GM12891 (cell line): ENCODE data around the gene STAT2.
"Not testable (repeated sequence)": the region's sequence is repeated elsewhere in the genome, so short reads cannot be mapped to it uniquely, and the experiment has no call there.

ENCODE experiments used
- DNase-seq: peaks from one replicate; pipeline ENCODE4 v3.0.0; 2011; ENCODE audit warnings: low spot score; ENCODE audit not compliant: insufficient read length
- FAIRE-seq: peaks from 2 replicates; lab custom pipeline; 2011; peaks lifted over from hg19 to GRCh38; lab: Jason Lieb, UNC
- PAX5 ChIP-seq: IDR thresholded peaks from 2 replicates; pipeline ENCODE4 v1.6.1; 2011; ENCODE audit warnings: low read length, moderate library complexity, mild to moderate bottlenecking; ENCODE audit not compliant: insufficient read depth, severe bottlenecking
- POLR2A ChIP-seq: IDR thresholded peaks from 2 replicates; pipeline ENCODE4 v1.6.1; 2011; ENCODE audit warnings: low read depth, low read length, control low read depth
- POLR2AphosphoS5 ChIP-seq: IDR thresholded peaks from 2 replicates; pipeline ENCODE4 v1.6.1; 2011; ENCODE audit warnings: low read depth, low read length, control low read depth
- POU2F2 ChIP-seq: IDR thresholded peaks from 2 replicates; pipeline ENCODE4 v1.6.1; 2011; ENCODE audit warnings: low read depth, mild to moderate bottlenecking, control low read depth, low read length, moderate library complexity
- SPI1 ChIP-seq: IDR thresholded peaks from 2 replicates; pipeline ENCODE4 v1.6.1; 2011; ENCODE audit warnings: low read depth, low read length, control low read depth
- TAF1 ChIP-seq: IDR thresholded peaks from 2 replicates; pipeline ENCODE4 v1.6.1; 2011; ENCODE audit warnings: low read depth, low read length, control low read depth

STAT2 gene

DNA sequence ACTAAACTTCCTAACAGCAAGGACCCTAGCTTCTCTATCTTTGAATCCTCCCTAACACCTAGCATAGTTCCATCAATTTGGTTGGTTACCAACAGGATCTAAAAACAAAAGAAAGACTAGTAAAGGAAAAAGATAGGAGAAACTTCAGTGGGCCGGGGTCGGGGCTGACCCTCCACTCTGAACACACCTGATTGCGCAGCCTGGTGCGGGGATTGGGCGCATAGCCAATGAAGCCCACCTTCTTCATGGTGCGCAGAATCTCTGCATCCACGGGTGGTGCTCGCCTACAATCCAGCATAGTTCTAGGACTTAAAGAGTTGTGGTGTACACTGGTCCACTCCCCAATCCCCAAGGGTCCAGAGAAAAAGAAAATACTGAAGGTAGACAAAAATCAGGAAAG, 33.8 kb downstream of the STAT2 start:
- no peak for DNase-seq
- FAIRE-seq = no peak
- TF ChIP-seq PAX5 = no peak

DNA sequence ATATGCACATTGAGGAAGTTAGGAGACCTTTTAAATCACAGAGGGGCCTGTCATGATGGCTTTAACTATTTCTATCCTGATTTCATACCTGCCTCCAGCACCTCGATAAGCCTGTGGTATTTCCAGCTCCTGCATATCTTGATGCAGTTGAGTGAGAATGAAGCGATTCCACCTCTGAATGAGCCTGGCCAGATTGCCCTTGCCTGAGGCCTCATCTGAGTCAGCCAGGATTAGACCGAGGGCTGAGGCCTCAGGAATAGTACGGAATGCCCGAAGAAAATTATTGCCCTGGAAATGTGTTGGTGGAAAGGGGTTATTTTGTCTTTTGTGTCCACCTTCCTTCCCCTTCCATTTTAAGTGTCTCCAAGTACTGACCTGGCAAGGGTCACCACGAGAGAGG, 35.7 kb downstream of the STAT2 start:
- no peak for DNase-seq
- FAIRE-seq = no peak
- TF ChIP-seq POU2F2 (no peak), TAF1 (no peak), POLR2A (no peak), SPI1 (no peak), PAX5 (no peak), POLR2AphosphoS5 (no peak)

GRCh38 chr12:56321610-56322009, 38.3 kb downstream of the STAT2 start:
- DNase-seq = not testable (repeated sequence)

DNA sequence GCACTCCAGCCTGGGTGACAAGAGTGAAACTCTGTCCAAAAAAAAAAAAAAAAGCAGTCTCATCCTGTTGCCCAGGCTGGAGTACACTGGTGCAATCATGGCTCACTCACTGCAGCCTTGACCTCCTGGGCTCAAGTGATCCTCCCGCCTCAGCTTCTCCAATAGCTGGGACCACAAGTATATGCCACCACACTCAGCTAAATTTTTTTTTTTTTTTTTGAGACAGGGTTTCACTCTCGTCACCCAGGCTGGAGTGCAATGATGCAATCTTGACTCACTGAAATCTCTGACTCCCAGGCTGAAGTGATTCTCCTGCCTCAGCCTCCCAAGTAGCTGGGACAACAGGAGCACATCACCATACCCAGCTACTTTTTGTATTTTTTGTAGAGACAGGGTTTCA, 38.9 kb downstream of the STAT2 start:
- DNase-seq (no peak), FAIRE-seq (no peak)
- TF ChIP-seq PAX5 (no peak), TAF1 (no peak), POLR2AphosphoS5 (no peak), POU2F2 (no peak), POLR2A (no peak), SPI1 (no peak)

More at GRCh38 chr12:56321610-56322009, 38.3 kb downstream of the STAT2 start:
- not testable (repeated sequence) for FAIRE-seq

GRCh38 chr12:56317675-56318074, 42.2 kb downstream of the STAT2 start:
- FAIRE-seq (no peak), DNase-seq (no peak)
- TF ChIP-seq TAF1 = no peak
- no peak for TF ChIP-seq POLR2AphosphoS5
- no peak for TF ChIP-seq PAX5
- TF ChIP-seq SPI1 = no peak
- TF ChIP-seq POU2F2 = no peak
- no peak for TF ChIP-seq POLR2A

GRCh38 chr12:56315622-56316473, 44.1 kb downstream of the STAT2 start, which contains the start of gene CNPY2:
Gene CNPY2 (minus strand): TSS chr12:56315988. CDS start chr12:56315217, 771 bp downstream.
- FAIRE-seq (peak; percentile 97), DNase-seq (peak; percentile 94)
- TF ChIP-seq TAF1 (peak; percentile 79), POLR2AphosphoS5 (peak; percentile 88), POU2F2 (0 out of 2 replicates have a peak, but pooled peaks have one; percentile 41), SPI1 (no peak), POLR2A (peak; percentile 87), PAX5 (no peak)

- no peak for TF ChIP-seq POLR2A
- no peak for TF ChIP-seq PAX5
- TF ChIP-seq POLR2AphosphoS5 = no peak
- no peak for TF ChIP-seq TAF1
- TF ChIP-seq POU2F2 = no peak
- no peak for TF ChIP-seq SPI1
- DNase-seq = no peak
- FAIRE-seq = peak; percentile 50
Observed at GRCh38 chr12:56315249-56315621, 44.7 kb downstream of the STAT2 start.

GRCh38 chr12:56311003-56311402, 48.9 kb downstream of the STAT2 start:
- TF ChIP-seq POLR2A (peak; percentile 51; the same call in 1 of the 2 replicates), PAX5 (no peak), POLR2AphosphoS5 (peak; percentile 27; the same call in 1 of the 2 replicates)
- FAIRE-seq = no peak
- DNase-seq = no peak

- no peak for DNase-seq
- no peak for FAIRE-seq
- no peak for TF ChIP-seq TAF1
- no peak for TF ChIP-seq SPI1
- TF ChIP-seq PAX5 = no peak
- TF ChIP-seq POLR2A = no peak
- TF ChIP-seq POLR2AphosphoS5 = no peak
- no peak for TF ChIP-seq POU2F2
Observed at GRCh38 chr12:56308714-56309113, 51.2 kb downstream of the STAT2 start.

GRCh38 chr12:56307221-56307965, 52.5 kb downstream of the STAT2 start:
- DNase-seq (no peak), FAIRE-seq (no peak)
- TF ChIP-seq SPI1 = no peak
- TF ChIP-seq POU2F2 = no peak
- TF ChIP-seq POLR2A = no peak
- TF ChIP-seq TAF1 = no peak
- no peak for TF ChIP-seq PAX5
- TF ChIP-seq POLR2AphosphoS5 = no peak

DNA sequence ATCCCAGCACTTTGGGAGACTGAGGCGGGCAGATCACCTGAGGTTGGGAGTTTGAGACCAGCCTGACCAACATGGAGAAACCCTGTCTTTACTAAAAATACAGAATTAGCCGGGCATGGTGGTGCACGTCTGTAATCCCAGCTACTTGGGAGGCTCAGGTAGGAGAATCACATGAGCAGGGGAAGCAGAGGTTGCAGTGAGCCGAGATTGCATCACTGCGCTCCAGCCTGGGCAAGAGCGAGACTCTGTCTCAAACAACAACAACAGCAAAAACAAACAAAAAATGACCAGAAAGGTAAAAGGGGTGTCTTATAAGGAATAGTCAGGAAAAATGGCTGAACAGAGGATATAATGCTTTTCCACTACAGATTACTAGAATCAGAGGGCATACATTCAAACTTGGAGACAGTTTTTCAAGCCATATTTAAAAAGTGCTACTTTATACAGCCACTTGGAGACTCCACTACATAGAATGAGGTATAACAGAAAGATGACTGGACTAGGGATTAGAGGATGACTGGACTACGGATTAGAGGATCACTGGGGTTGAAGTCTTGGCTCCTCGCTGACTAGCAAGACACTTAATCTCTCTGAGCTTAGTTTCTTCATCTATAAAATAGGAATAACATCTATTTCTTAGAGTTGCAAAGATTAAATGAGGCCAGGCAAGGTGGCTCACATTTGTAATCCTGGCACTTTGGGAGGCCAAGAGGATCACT, 54.9 kb downstream of the STAT2 start:
- DNase-seq (no peak), FAIRE-seq (no peak)
- no peak for TF ChIP-seq POU2F2
- no peak for TF ChIP-seq POLR2A
- TF ChIP-seq POLR2AphosphoS5 = no peak
- TF ChIP-seq TAF1 = no peak
- TF ChIP-seq SPI1 = no peak
- no peak for TF ChIP-seq PAX5
